HG03159 (cell line): ENCODE data around the gene SORCS1.
A peak's percentile ranks its signal among the peaks of the same experiment; 100 is the strongest.

Experiments used
- ATAC-seq: cut with Tn5 transposase; IDR thresholded peaks from one replicate; pipeline ENCODE4 v1.9.1; 2021; ENCODE audit warnings: mild to moderate bottlenecking, moderate library complexity; ENCODE audit not compliant: unreplicated experiment

The SORCS1 gene

DNA sequence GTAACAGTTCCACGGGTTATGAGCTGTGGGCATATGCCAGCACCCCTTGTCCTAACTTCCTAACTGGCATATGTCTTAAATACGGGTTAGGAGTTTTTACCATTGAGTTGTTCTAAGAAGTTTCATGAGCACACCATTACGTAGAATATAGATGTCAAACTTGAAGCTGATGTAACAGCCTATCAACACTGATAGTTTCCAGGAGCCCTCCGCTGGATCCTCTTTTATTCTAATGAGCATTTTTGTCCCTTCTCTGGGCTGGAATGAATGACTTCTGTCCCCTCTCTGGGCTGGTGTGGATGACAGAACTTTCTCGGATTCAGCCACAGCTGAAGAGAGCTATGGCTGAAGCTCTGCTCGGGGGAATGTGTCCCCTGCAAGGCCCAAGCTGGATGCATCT lies 256.3 kb downstream of the SORCS1 start:
- ATAC-seq = no peak

DNA sequence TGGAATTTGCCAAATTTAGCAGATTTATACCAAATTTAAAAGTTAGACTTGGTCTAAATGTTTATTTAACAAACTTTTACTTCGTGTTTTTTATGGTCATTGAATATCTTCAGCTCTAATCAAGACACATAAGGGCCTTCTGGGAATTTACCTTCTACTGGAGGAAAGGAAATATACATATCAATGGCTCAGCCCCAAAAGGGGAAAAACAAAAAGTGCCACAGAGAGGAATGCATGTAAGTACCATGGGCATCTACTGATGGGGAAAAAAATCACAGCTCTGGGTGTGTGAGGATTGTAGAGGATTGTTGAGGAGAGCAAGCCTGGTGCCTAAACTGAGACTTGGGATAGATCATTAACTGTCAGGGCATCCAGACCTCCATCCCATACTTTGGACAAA lies 260.3 kb downstream of the SORCS1 start:
- no peak for ATAC-seq

GRCh38 chr10:106903180-106903579 lies 261.3 kb downstream of the SORCS1 start:
- no peak for ATAC-seq

GRCh38 chr10:106900016-106900652 lies 264.4 kb downstream of the SORCS1 start:
- ATAC-seq = no peak

- ATAC-seq = no peak
Observed at GRCh38 chr10:106898446-106898845, 266.1 kb downstream of the SORCS1 start.

DNA sequence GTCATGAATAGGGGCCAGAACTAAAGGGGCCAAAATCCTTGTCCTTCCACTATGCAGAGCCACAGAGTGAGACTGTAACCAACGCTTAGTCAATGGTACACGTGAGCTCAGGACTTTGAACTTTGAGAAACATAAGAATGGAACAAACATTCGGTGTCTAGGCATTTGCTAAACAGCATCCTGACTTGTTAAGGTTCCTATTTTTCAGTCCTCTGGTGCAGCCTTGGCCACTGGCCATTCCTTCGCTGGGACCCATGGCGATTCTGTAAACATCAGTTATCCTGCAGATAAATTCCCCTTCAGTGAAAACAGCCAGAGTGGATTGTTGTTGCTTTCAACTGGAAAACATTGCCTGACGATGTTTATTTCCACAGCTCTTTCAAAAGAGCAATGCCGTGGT lies 266.8 kb downstream of the SORCS1 start:
- ATAC-seq = no peak

DNA sequence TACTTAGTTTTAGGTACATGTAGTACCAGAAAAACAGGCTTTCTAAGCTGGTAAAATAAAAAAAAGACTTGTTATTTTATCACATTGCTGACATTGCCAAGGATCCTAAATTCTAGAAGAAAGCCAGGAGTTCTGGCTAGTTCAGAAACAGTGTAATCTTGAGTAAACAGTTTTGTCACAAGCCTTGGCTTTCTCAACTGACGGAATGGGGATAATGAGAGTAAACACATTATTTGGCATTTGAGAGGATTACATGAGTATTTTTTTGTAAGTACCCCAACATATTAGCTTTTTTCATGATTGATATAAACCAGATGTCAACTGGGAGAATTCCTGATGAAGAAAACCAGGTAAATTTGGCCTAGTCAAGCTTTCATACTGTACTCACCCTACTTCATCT lies 269.8 kb downstream of the SORCS1 start:
- no peak for ATAC-seq

GRCh38 chr10:106877574-106877973 lies 286.9 kb downstream of the SORCS1 start:
- no peak for ATAC-seq

- no peak for ATAC-seq
Observed at GRCh38 chr10:106874604-106874889, 290.0 kb downstream of the SORCS1 start.

GRCh38 chr10:106873770-106874603 lies 290.5 kb downstream of the SORCS1 start:
- ATAC-seq = no peak

GRCh38 chr10:106872176-106872575 lies 292.3 kb downstream of the SORCS1 start:
- ATAC-seq = peak; percentile 55

DNA sequence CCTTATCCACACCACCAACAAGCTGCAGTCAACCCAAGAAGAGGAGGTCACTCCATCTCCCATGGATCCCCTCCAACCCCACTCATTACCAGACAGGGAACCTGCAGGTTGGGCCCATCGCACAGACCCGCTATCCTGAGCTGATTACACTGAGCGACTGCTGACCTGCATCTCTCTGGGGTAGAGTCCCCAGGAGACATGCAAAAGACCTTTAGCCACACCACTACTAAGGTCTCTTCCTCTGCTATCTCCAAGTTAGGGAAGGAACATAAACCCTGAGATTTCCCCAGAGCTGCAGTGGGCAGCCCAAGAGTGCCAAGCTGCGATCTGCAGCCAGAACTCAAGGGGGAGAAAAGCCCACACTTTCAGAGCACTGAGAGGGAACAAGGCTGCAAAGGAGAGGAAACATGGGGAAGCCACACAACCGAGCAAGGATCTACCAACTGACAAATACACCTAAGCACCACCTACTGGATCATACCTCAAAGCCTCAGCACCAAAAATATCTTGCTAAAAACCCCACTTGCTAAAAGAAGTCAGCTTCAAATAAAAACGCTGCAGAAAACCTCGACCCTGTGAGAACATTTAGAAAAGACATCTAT lies 298.2 kb downstream of the SORCS1 start:
- ATAC-seq = no peak

DNA sequence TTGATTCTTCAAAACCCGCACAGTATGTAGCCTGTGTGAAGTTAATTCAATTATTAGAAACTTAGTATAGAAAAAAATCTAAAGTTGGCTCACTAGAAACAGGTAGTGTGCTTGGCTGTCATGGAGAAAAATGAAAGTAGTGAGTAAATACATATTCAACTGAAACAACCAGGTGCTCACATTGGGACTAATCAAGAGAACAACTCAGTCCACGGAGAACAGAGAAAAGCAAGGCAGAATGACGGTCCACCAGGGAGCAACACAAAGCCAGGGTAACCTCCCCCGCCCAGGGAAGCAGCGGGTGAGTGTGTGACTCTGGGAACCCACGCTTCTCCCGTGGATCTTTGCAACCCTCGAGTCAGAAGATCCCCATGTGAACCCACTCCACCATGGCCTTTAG lies 300.5 kb downstream of the SORCS1 start:
- no peak for ATAC-seq

DNA sequence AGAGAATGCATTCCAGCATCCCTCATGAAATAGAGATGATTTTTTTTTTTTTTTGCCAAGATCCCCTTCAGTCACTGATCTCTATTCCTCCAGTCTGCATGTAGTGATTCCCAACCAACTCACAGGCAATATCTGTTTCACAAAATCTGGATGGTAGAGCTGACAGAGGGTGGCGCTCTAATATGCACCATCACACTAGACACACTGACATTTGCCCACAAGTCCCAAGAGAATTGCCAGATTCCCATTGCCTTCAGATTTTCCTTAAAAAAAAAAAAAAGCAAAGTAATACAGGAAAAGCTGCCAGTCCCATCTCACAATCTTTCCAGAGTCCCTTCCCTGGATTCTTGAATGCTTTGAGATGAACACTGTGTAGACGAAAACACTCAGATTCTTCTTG lies 301.0 kb downstream of the SORCS1 start:
- ATAC-seq = no peak

DNA sequence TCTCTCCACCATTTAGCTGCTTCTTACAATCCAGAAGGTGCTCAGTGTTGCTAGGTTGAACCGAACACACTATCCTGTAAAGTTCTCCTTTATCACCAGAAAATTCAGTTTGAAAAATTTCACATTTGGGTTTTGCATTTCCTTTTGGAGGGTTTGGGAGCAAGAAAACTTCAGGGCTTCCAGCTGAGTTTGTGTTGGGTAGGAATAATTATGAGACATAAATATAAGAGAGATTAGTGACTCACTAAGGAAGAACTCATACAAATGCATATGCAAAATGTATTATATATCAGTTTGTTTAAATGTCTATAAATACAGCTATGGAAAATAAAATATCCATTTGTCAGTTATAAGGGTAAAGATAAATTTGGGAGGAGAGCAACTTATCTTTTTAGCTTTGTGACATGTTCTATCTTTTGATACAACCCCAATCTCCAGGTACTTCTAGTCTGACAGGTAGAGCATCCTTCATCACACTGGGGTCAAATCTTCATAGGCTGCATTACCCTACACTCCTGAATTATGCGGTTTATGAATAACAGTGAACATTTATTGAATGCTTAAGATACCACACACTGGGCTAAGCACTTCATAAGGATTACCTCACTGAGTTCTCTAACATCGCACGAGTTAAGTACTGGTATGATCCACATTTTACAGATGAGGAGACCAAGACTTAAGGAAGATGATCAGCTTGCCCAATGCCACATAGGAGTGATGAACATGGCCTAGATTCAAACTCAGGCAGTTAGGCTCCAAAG lies 304.4 kb downstream of the SORCS1 start:
- no peak for ATAC-seq

- ATAC-seq = no peak
Observed at GRCh38 chr10:106857728-106858127, 306.8 kb downstream of the SORCS1 start.

GRCh38 chr10:106857213-106857612 lies 307.3 kb downstream of the SORCS1 start:
- no peak for ATAC-seq

DNA sequence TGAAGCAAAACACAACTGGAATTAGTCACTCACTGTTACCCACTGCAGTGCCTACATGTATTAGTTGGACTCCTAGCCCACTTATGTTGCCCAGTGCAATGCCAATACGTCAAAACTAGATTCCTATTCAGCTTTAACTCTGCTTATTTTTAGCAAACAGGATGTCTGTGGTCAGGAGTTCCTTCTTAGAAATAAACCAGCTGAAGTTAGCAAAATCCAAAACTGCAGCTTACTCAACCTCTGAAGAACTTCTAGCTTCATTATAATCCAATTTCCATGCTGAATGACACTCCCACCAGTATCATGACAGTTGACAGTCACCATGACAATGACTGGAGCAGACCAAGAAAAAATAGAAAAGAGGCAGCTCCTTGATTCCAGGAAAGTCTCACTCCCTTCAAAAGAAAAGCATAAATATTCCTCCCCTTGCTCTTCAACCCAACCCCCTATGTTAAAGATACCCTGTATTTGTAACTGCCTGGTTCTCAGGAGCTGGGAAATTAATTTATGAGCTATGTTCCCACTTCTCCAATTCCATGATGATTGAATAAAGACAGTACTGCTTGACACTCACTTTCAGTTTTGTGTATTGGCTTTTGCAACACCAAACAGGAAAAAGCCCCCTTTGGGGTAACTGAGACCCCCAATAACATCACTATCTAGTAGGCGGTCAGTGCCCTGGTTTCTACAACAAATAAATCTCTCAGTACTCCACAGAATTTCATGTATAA lies 327.4 kb downstream of the SORCS1 start:
- peak; percentile 97 for ATAC-seq

- no peak for ATAC-seq
Observed at GRCh38 chr10:106832846-106833245, 331.7 kb downstream of the SORCS1 start.

DNA sequence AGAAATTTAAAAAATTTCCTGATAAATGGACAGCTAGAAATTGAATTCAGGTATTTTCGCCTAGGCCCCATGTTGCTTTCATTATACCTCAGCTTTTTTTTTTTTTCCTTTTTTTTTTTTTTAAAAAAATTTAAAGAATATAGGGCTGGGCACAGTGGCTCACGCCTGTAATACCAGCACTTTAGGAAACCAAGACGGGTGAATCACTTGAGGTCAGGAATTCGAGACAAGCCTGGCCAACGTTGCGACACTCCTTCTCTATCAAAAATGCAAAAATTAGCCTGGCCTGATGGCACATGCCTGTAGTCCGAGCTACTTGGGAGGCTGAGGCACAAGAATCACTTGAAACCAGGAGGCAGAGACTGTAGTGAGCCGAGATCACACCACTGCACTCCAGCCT lies 334.0 kb downstream of the SORCS1 start:
- no peak for ATAC-seq

DNA sequence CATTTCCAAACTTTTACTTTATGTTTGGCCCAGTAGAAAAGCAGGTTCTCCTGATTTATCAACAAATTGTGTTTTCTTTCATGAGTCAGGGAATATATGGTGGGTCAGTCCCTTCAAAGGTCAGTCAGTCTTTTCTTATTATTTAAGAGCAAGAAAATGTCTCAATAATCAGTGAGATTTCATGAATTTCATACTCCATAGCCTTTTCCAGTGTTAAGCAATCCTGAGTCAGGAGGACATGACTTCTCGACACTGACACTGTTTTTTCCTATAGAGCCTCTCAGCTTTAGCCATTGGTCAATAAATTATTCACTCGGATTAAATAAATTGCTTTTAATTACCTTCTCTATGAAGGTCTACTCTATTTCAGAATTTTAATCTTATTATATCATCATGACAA lies 334.5 kb downstream of the SORCS1 start:
- no peak for ATAC-seq
